H54 (cell line): Measurements from ENCODE around the gene FLNB.

Source experiments
- DNase-seq: peaks from one replicate; pipeline ENCODE4 v3.0.0; 2011; ENCODE audit warnings: low spot score, mixed read lengths; ENCODE audit not compliant: insufficient read length
- FAIRE-seq: peaks from 3 replicates; lab custom pipeline; 2011; peaks lifted over from hg19 to GRCh38; lab: Jason Lieb, UNC
- POLR2A ChIP-seq: IDR thresholded peaks from 2 replicates; pipeline ENCODE4 v1.6.1; 2011; ENCODE audit warnings: low read depth, mild to moderate bottlenecking, low read length

FLNB gene

DNA sequence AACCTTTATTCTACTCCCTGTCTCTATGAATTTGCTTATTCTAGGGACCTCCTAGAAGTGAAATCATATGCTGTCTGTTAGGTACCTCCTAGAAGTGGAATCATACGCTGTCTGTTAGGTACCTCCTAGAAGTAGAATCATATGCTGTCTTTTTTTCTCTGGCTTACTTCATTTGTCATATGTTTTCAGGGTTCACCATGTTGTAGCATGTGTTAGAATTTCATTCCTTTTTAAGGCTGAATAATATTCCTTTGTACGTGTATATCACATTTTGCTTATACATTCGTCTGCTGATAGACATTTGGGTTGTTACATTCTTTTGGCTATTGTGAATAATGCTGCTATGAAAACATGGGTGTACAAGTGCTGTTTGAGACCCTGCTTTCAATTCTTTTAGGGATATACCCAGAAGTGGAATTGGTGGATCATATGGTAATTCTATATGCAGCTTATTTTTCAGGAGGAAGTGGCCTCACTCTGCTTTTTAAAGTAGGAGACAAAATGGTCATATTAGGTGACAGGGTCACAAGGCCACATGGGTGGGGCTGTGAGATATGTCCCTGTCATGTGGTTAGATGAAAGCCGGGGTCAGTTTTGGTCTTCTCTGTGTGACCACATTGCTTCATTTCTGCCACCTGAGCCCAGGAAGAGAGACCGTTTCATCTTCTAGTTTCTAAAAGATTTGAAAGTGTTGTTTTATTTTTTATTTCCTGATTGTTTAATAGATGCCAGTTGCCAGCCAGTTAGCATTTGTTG lies 76.7 kb downstream of the FLNB start:
- DNase-seq = no peak
- no peak for FAIRE-seq
- TF ChIP-seq POLR2A = no peak

DNA sequence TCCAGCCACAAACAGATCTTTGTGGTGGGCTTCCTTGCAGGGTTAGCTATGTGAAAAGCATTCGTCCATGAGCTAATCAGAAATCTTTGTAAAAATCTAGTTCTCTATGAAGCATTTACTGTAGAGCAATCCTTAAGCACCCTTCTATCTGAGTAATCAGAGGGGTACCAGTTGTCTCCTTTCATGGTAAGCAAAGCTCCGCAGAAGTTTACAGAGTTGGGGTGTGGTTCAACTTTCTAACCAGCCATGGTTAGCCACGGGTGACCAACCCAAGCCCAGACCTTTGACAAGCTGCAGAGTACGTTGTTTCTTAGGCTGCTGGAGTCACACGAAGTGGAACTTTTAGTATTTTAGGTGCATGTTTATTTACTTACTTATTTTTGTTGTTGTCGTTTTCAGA lies 77.4 kb downstream of the FLNB start:
- no peak for FAIRE-seq
- no peak for DNase-seq
- TF ChIP-seq POLR2A = no peak

DNA sequence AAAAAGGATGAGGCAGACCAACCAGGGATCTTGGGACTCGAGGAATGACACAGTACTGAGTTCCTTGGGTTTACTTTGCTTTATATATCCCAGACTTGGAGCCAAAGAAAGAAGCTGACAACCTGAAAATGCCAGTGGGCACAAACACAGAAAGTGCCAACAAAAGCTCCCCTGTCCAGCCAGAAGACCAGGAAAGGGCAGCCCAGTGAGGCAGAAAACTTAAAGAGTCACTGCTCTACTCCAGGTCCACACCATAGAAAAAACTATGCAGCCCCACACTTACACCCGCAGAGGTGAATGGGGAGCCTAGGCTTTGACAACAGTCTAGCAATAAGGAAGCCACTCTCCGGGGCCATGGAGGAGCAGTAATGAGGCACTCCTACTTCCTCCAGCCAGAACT lies 80.3 kb downstream of the FLNB start:
- no peak for FAIRE-seq
- TF ChIP-seq POLR2A = no peak
- no peak for DNase-seq

DNA sequence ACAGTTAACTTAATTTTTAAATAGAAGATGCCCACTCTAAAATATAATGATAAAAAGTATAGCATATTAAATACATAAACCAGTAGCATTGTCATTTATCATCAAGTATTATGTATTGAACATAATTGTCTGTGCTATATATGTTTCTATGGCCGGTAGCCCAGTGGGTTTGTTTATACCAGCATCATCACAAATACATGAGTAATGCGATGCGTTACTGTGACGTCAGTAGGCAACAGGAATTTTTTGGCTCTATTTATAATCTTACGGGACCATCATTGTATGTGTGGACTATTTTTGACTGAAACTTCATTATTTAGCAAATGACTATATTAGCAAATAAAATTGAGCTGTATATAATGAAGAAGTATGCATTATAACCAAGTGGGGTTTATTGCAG lies 82.1 kb downstream of the FLNB start:
- TF ChIP-seq POLR2A = no peak
- FAIRE-seq (no peak), DNase-seq (no peak)

DNA sequence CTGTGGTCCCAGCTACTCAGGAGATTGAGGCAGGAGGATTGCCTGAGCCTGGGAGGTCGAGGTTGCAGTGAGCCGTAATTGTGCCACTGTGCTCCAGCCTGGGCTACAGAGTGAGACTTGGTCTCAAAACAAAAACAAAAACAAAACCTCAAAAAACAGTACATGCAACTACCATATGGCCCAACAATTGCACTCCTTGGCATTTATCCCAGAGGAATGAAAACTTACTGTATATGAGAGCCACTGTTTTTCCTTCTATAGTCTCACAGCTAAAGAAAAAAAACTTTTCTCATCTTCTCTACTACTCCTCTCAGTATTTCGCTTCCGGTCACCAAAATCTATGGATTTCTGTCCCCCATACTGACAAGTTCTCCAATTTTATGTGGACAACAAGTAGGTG lies 84.3 kb downstream of the FLNB start:
- DNase-seq (no peak), FAIRE-seq (no peak)
- no peak for TF ChIP-seq POLR2A

DNA sequence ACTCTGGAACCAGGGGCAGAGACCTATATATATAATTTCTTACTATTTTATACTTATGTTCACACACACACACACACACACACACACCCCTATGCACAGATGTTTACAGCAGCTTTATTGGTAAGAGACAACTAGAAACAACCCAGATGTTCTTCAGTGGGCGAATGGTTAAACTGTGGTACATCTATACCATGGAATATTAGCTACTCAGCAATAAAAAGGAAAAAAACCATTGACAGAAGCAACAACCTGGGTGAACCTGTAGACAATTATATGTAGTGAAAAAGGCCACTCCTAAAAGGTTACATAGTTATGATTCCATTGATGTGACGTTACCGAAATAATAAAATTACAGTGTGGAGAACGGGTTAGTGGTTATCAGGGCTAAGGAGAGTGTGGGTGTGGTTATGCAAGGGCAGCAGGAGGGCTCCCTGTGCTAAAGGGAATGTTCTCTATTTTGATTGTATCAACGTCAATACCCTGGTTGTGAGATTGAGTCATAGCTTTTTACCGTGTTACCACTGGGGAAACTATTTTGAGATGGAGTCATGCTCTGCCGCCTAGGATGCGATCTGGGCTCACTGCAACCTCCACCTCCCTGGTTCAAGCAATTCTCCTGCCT lies 85.5 kb downstream of the FLNB start:
- DNase-seq (peak; percentile 66), FAIRE-seq (peak; percentile 87)
- no peak for TF ChIP-seq POLR2A

DNA sequence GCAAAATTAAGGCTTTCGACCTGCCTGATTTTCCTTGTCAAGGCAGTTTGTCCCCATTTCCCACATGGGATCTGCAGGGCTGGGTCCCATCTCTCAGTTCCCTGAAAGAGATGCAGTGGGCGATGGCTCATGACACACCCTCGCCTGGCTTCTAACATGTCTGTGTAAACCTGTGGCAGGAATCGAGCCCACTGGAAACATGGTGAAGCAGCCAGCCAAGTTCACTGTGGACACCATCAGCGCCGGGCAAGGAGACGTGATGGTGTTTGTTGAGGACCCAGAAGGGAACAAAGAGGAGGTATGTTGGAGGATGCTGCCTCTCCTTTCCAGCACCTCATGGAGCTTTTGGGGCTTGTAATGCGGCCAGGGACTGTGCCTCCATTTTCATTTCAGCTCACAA lies 86.4 kb downstream of the FLNB start:
- no peak for FAIRE-seq
- DNase-seq = no peak
- no peak for TF ChIP-seq POLR2A

DNA sequence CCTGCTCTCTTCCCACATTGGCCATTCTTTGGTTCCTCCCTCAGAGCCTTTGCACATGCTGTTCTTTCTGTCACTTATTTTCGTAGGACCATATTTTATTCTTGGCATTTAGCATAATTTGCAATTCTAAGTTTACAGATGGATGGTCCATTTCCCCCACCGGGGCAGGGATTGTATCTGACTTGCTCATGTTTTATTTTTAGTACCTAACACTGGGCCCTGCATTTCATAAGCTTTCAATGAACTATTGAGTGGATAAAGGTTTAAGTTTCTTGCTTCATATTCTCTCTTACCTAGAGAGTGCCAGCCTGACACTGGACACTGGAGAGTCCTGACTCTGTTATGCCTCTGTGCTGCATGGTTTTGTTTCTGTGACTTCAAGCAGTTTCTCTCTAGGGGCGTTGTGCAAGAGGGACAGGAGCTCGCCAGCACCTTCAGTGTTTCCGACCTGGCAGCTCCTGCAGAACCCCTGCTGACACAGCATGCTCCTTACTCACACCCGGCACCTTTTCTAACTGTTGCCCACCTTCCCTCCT lies 87.4 kb downstream of the FLNB start:
- TF ChIP-seq POLR2A = no peak
- FAIRE-seq = no peak
- DNase-seq = no peak

DNA sequence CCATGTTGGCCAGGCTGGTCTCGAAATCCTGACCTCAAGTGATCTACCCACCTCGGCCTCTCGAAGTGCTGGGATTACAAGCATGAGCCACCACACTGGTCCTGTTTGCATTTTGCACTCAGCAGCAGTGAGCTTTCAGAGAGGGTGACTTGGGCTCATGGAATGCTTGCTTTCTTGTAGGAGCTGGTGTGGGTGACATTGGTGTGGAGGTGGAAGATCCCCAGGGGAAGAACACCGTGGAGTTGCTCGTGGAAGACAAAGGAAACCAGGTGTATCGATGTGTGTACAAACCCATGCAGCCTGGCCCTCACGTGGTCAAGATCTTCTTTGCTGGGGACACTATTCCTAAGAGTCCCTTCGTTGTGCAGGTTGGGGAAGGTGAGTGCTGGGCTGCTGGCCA lies 90.3 kb downstream of the FLNB start:
- TF ChIP-seq POLR2A = no peak
- no peak for FAIRE-seq
- DNase-seq = no peak

DNA sequence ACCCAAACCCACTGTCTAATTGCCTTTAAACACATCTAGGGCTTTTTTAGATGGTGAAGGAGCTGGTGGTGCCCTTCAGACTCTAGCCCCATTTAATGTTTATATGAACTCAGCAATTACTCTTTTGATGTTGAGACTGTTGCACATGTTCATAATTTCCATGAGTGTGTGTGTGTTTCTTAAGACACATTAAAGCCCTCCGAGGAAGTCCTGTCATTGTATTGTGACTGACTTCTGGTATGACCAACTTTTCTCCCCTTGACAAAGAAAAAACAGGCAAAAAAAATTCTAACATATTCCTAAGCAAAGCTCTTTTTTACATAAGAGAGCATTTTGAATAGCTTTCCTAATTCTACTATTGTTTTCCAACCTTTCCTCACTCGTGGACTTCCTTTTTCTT lies 91.6 kb downstream of the FLNB start:
- no peak for DNase-seq
- TF ChIP-seq POLR2A = no peak
- FAIRE-seq = no peak

DNA sequence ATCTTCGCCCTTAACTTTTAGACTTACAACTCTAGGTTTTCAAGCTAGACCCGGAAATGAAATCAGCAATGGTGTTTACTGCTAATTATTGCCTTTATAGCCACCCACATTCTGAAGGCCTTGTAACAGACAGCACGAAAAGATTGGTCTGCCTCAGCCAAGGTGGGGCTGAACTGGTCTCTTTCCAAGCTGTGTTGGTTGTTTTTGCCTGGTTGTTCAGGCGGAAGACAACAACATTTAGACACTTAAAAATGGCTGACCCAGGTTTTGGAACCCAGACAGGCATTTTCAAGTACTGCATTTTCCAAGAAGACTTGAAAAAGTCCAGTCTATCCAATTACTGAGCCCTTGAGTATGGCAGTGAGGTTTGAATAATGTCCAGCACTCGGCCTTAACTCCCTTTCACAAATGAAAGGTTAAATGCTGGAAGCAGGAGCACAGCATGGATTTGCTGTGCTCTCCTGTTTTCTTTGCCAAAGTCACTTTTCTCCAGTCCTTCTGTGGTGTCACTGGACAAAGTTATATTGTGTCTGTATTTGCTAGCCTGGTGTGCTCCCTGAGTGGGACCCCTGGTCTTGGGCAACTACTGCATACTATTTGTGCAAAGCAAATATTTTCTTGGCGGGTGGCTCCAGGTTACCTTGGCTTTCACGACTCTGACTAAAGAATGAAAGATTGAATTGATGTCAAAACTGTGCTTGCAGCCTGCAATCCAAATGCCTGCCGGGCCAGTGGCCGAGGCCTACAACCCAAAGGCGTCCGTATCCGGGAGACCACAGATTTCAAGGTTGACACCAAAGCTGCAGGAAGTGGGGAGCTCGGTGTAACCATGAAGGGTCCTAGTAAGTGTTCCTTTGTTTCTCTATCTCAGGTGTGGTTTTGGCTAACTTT lies 93.5 kb downstream of the FLNB start:
- DNase-seq (no peak), FAIRE-seq (no peak)
- TF ChIP-seq POLR2A = no peak

DNA sequence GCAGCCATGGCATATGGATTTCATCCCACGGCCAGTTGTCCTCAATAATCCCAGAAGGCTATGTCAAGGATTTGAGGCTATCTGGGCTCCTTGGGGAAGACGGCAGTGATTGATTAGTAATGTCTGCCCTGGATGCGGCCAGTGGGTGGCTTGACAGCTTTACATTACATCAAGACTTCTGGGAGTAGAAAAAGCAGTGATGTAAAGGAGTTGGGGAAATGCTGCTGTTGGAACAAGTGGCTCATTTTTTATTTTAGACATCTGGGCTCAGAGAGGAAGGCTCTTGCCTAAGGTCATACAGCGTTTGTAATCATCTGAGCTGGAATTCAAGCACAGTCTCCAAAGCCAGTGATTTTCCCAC lies 94.1 kb downstream of the FLNB start:
- no peak for TF ChIP-seq POLR2A
- FAIRE-seq (no peak), DNase-seq (no peak)

DNA sequence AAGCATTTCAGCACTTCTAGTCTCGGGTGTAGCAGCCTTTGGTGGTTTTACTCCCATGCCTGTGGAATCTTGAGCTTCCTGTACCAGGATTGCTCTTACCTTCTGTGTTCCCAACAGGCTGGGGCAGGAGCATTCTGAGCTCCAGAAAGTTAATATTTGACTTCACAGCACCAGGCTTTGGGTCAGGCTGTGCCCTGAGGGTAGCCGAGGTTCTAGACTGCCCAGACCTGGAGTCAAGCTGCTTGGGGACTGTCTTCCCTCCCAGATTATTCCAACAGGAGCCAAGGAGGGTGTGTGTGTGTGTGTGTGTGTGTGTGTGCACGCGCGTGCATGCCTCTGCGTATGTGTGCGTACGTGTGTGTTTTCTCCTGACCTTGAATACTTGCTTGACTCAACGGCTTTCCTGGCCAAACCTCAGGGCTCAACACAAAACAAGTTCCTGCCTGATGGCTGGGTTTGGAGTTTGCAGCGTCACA lies 94.8 kb downstream of the FLNB start:
- DNase-seq (no peak), FAIRE-seq (no peak)

DNA sequence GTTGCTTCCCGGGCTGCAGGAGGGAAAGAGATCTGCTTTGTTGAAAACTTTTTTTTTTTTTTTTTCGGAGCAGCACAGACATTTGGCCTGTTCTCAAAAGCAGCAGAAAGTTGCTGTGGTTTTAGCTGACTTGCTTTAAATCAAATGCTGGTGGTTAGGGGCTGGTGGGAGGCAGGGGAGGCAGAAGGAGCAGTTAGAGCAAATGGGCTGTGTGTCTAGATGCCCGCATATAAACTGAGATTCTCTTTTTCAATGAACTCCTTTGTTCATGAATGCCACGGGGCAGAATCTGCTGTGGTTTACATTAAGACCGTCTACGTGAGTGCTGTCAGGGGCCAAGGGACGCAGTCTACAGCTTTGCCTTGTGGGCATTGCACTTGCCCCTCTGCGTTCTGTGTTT lies 95.9 kb downstream of the FLNB start:
- TF ChIP-seq POLR2A = no peak
- FAIRE-seq (no peak), DNase-seq (no peak)

More for the DNA sequence above, 94.8 kb downstream of the FLNB start:
- TF ChIP-seq POLR2A = no peak
